Liver (tissue), 9 donors: Measurements from ENCODE around the gene ASPDH. TPM values are rescaled to one million over a fixed set of nuclear protein-coding genes. Genes with fewer than 3 reads are reported as not detected.

ENCODE experiments used
- DNase-seq: peaks from one replicate; pipeline ENCODE4 v3.0.0-alpha.2; 2017; ENCODE audit warnings: low spot score
- H3K27ac ChIP-seq, 2 donors: one replicate each; pipeline ENCODE4 v1.7.0; 2013; ENCODE audit warnings: inconsistent platforms in 2 of 2, low read length in 2 of 2, control low read depth in 1 of 2, low read depth in 1 of 2, mild to moderate bottlenecking in 1 of 2
- H3K27me3 ChIP-seq, 4 donors: one replicate each; pipeline versions ENCODE4 v1.6.1 to v1.7.0; 2013; ENCODE audit warnings: low read length in 3 of 4, inconsistent platforms in 1 of 4, mild to moderate bottlenecking in 1 of 4, moderate library complexity in 1 of 4; ENCODE audit not compliant: control insufficient read depth in 4 of 4, insufficient read depth in 4 of 4
- H3K36me3 ChIP-seq, 4 donors: one replicate each; pipeline versions ENCODE4 v1.6.1 to v1.7.0; 2013; ENCODE audit warnings: low read length in 3 of 4, mild to moderate bottlenecking in 3 of 4, low read depth in 1 of 4, moderate library complexity in 1 of 4; ENCODE audit not compliant: control insufficient read depth in 4 of 4, insufficient read depth in 3 of 4
- H3K4me1 ChIP-seq, 4 donors: one replicate each; pipeline versions ENCODE4 v1.6.1 to v1.7.0; 2013; ENCODE audit warnings: low read length in 3 of 4, mild to moderate bottlenecking in 3 of 4, moderate library complexity in 1 of 4; ENCODE audit not compliant: control insufficient read depth in 4 of 4, insufficient read depth in 4 of 4
- H3K4me3 ChIP-seq, 3 donors: one replicate each; pipeline versions ENCODE4 v1.6.1 to v1.7.0; 2013; ENCODE audit warnings: low read length in 3 of 3, control low read depth in 1 of 3, low read depth in 1 of 3, mild to moderate bottlenecking in 1 of 3
- H3K9ac ChIP-seq, 2 donors: one replicate each; pipeline ENCODE4 v1.7.0; 2013; ENCODE audit warnings: low read length in 2 of 2, mild to moderate bottlenecking in 2 of 2, moderate library complexity in 2 of 2, control low read depth in 1 of 2, low read depth in 1 of 2
- H3K9me3 ChIP-seq, 4 donors: one replicate each; pipeline versions ENCODE4 v1.6.1 to v1.7.0; 2013; ENCODE audit warnings: low read length in 3 of 4; ENCODE audit not compliant: control insufficient read depth in 4 of 4
- ATF3 ChIP-seq: IDR thresholded peaks from 2 replicates; pipeline ENCODE4 v1.6.1; 2016; ENCODE audit warnings: antibody characterized with exemption
- EGR1 ChIP-seq, 2 donors: IDR thresholded peaks; 2 replicates each; pipeline ENCODE4 v1.6.1; 2016 to 2018; ENCODE audit warnings: antibody characterized with exemption in 2 of 2, low read depth in 2 of 2
- FOXA1 ChIP-seq: IDR thresholded peaks from 2 replicates; pipeline ENCODE4 v1.6.1; 2016; ENCODE audit warnings: antibody characterized with exemption
- HNF4A ChIP-seq, 2 donors: conservative IDR thresholded peaks; 2 replicates each; pipeline ENCODE4 v1.6.1; 2016; ENCODE audit warnings: antibody characterized with exemption in 2 of 2, mild to moderate bottlenecking in 2 of 2
- HNF4G ChIP-seq: IDR thresholded peaks from 2 replicates; pipeline ENCODE4 v1.6.1; 2016; ENCODE audit warnings: antibody characterized with exemption
- MAX ChIP-seq: IDR thresholded peaks from 2 replicates; pipeline ENCODE4 v1.6.1; 2016; ENCODE audit warnings: antibody characterized with exemption
- NR2F2 ChIP-seq: IDR thresholded peaks from 2 replicates; pipeline ENCODE4 v1.6.1; 2016; ENCODE audit warnings: antibody characterized with exemption
- REST ChIP-seq: IDR thresholded peaks from 2 replicates; pipeline ENCODE4 v1.6.1; 2016; ENCODE audit warnings: antibody characterized with exemption, mild to moderate bottlenecking
- RXRA ChIP-seq, 2 donors: IDR thresholded peaks; 2 replicates each; pipeline ENCODE4 v1.6.1; 2017 to 2018; ENCODE audit warnings: antibody characterized with exemption in 2 of 2, mild to moderate bottlenecking in 1 of 2
- SP1 ChIP-seq: IDR thresholded peaks from 2 replicates; pipeline ENCODE4 v1.6.1; 2018; ENCODE audit warnings: antibody characterized with exemption, mild to moderate bottlenecking
- TAF1 ChIP-seq: conservative IDR thresholded peaks from 2 replicates; pipeline ENCODE4 v1.6.1; 2016; ENCODE audit warnings: antibody characterized with exemption, mild to moderate bottlenecking
- YY1 ChIP-seq: IDR thresholded peaks from 2 replicates; pipeline ENCODE4 v1.6.1; 2016; ENCODE audit warnings: antibody characterized with exemption, mild to moderate bottlenecking
- WGBS: extraction: QIAGEN DNeasy Blood & Tissue Kit; methylation state at CpG from one replicate; pipeline ENCODE4 v1.1.7; 2013; 5-methylcytosine and 5-hydroxymethylcytosine counted together
- polyA plus RNA-seq, 2 donors: library from polyadenylated mRNA; stranded (reverse) in 1 of 2; unstranded in 1 of 2; fragments of 200-250 nt in 1 of 2; fragments of >200 nt in 1 of 2; fragmentation: Nextera tagmentation in 1 of 2; extraction: Ambion mirVana in 1 of 2; gene quantifications; one replicate each; pipeline versions ENCODE4 v1.2.1 to v1.2.3, GENCODE V29; 2013 to 2015
- total RNA-seq, 2 donors: library from RNA; depleted of rRNA; stranded (reverse); fragments of >200 nt; gene quantifications; one replicate each; pipeline ENCODE4 v1.2.3, GENCODE V29; 2014
- donor health status: healthy.
- donor health status: healthy.
- donor health status: healthy.
- donor health status: healthy.
- donor health status: healthy.

Gene ASPDH
- total and polyA plus RNA-seq, 4 donors, result 7.3 to 82.0 (median 37.1) TPM

GRCh38 chr19:50555033-50555432 is 41.3 kb upstream of the ASPDH start:
- peaks cover 0 to 7% (median 5%) of the 10 kb centered on the region in 4 donors for H3K27me3 ChIP-seq
- H3K4me3 ChIP-seq, result no peak overlapping the region
- H3K36me3 ChIP-seq, result no peaks in the 10 kb centered on the region
- H3K9ac ChIP-seq, result no peak overlapping the region
- H3K27ac ChIP-seq, result no peak overlapping the region
- peaks cover 0 to 11% (median 2%) of the 10 kb centered on the region in 4 donors for H3K4me1 ChIP-seq
- no peaks in the 10 kb centered on the region for H3K9me3 ChIP-seq
- no peak for DNase-seq
- TF ChIP-seq RXRA (IDR thresholded peaks at IDR 0.05) (no peak), HNF4A (conservative IDR thresholded peaks at IDR 0.05) (no peak)
- 70% methylated on average over 12 of the region's 12 CpGs for WGBS

- H3K9ac ChIP-seq, result no peak overlapping the region
- WGBS, result 75% methylated on average over 10 of the region's 10 CpGs
These were observed 40.5 kb upstream of the ASPDH start for GRCh38 chr19:50554212-50554611.

More at GRCh38 chr19:50554212-50554611, 40.5 kb upstream of the ASPDH start:
- no peaks in the 10 kb centered on the region for H3K36me3 ChIP-seq
- peaks cover 0 to 11% (median 2%) of the 10 kb centered on the region in 4 donors for H3K4me1 ChIP-seq
- H3K9me3 ChIP-seq, result no peaks in the 10 kb centered on the region
- H3K4me3 ChIP-seq, result no peak overlapping the region
- H3K27ac ChIP-seq, result no peak overlapping the region
- no peak for TF ChIP-seq YY1
- TF ChIP-seq TAF1, result no peak
- no peak for TF ChIP-seq EGR1 (IDR thresholded peaks at IDR 0.05; ENCODE audit: low read depth in 2 of 2)
- no peak for TF ChIP-seq HNF4G
- no peak for TF ChIP-seq ATF3
- TF ChIP-seq MAX, result no peak
- no peak for TF ChIP-seq SP1
- TF ChIP-seq HNF4A (conservative IDR thresholded peaks at IDR 0.05), result no peak
- no peak for TF ChIP-seq REST
- TF ChIP-seq RXRA (IDR thresholded peaks at IDR 0.05), result no peak
- no peak for TF ChIP-seq NR2F2
- no peak for TF ChIP-seq FOXA1
- no peak for DNase-seq
- peaks cover 0 to 7% (median 5%) of the 10 kb centered on the region in 4 donors for H3K27me3 ChIP-seq
